SU-DHL-6 (cell line): ENCODE measurements around the gene DR1.

Experiments
- CTCF ChIP-seq: fragments of 200-600 bp; sonication (generic); IDR thresholded peaks from one replicate; pipeline ENCODE4 v1.5.1; 2017; ENCODE audit warnings: antibody characterized with exemption, mild to moderate bottlenecking, low read length, moderate library complexity; ENCODE audit not compliant: insufficient read depth, poor library complexity, severe bottlenecking
- EZH2phosphoT487 ChIP-seq: fragments of 200-600 bp; sonication (generic), shearing (Covaris generic); conservative IDR thresholded peaks from 2 replicates; pipeline ENCODE4 v1.6.1; 2018; ENCODE audit warnings: mild to moderate bottlenecking, antibody characterized with exemption, low read length, moderate library complexity, mixed read lengths

- TF ChIP-seq CTCF (no peak), EZH2phosphoT487 (no peak)
These were observed 32.7 kb upstream of the DR1 start for GRCh38 chr1:93313026-93313425.
